OCI-M2 (cell line): Measurements from ENCODE around the gene PTPRK.

Source experiments
- DNase-seq: peaks from one replicate; lab custom pipeline; 2025; ENCODE audit not compliant: unreplicated experiment; lab: John Stamatoyannopoulos, UW

PTPRK gene

DNA sequence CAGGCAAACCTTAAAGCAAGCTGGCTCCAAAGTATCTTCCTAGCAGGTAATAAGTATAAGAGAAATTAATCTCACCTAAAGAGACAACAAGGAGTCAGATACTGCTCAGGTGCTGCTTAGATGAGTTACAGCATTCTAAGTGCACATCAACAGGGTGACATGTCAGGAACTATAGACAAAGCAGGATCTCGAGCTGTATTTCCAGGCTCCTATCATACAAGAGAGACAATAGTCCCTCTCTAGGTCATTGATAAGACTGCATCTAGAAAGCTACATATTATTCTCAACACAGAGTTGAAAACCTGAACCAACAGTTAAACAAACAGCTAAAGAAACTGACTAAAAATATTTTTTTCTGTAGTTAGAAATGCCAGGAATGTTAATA is 3.9 kb downstream of the PTPRK start:
- no peak for DNase-seq

DNA sequence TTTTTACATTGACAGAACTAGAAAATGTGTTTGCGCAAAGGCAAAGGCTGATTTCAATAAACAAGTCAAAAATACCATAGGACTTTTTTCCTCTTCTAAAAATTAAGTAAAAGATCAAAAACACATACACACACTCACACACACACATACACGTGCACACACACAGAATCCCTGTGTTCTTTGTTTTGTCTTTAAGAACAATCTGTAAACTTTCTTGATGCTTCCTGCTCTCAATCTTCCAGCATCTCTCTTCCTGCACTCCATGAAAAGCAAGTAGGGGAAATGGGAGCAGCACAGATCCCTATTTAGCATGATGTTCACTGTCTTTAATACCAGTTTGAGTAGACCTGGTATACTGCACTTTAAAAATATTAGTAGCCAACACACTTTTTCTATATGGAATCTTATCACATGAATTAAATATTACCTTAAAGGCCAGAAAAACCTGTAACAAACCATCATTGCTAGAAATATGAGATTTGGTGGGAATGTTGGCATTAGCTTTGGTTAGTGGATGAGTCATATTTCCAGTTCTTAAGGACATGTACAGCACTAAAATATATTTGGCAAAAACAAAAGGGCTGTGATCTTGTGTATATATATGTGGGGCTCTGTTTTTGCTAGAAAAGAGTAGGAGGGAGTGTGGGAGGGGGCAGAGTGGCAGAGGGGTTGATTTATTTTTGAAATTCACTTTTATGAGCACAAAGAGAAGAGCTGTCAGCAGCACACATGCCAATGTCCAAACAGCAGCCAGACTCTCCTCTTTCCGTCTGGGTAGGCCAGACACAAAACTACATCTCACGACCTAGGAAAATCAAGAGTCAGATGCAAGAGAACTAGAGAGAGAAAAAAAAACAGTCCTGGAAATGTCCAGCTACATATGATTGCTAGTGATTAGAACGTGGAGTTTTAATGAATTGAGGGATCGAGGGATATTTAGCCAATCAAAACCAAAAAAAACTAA is 4.6 kb downstream of the PTPRK start:
- no peak for DNase-seq

DNA sequence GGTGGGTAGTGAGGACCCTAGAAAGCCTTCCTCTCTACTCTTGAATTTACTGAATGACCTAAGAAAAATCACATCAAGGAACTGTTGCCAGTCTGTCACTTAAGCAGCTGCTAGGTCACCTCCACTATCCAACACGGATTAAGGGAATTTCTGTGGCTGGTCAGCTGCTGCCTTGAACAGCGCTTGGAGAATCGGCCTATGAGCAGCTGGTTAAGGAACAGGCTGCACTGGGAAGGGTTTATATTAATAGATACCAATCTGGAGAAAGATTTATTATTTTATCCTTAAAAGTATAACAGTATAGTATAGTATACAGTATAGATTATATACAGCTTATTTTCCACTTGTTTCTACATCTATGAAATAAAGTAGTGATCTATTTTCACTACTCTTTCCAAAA is 6.5 kb downstream of the PTPRK start:
- DNase-seq, result no peak

DNA sequence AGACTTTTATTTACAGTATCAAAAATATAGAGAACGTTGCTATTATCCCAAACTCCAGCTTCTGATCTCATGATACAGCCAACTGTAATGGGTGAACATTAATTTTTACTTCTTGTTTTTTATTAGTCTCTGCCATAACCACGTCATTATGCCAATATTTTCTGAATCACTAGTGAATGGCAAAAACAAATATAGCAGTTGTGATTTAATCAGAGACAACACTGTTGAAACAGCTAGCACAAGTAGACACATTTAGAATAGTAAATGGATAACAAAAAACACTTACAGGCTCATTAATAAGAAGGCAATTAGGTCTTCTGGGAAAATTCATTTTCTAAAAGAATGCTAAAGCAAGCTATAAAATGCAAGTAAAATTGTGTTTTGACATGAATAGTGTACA is 8.1 kb downstream of the PTPRK start:
- DNase-seq, result no peak

DNA sequence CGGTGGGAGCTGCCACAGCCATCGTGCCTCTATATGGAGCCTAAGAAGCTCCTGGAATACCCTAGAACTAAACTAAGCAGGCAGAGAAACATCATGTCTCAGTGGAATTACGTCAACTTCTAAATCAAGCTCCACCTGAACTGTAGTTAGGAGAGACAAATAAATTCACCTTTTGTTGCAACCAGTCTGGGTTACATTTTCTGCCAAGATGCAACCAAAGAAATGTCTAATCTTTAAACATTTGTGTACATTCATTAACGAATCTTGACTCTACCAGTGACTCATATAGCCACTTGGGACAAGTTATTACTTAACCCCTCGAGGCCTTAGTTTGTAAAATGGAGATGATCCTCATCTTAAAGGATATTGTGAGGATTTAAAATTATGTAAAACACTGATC is 8.9 kb downstream of the PTPRK start:
- DNase-seq, result no peak

DNA sequence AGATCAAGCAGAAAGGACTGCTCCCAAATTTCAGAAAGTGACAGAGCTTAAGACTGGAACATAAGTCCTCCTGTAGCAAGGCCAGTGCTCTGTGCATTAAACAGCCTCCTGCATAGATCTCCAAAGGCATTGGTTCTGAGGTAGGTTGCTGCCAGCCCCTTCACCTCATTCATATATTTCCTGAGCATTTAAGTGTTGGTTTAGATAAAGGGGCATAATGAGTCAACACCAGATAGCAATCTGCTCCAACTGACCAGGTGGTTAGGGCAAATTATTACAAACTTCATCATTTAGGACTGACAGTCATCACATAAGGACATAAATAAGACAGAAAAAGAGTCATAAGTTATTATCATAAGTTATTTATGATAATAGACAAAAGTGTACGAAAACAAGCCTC is 10.7 kb downstream of the PTPRK start:
- DNase-seq, result no peak

DNA sequence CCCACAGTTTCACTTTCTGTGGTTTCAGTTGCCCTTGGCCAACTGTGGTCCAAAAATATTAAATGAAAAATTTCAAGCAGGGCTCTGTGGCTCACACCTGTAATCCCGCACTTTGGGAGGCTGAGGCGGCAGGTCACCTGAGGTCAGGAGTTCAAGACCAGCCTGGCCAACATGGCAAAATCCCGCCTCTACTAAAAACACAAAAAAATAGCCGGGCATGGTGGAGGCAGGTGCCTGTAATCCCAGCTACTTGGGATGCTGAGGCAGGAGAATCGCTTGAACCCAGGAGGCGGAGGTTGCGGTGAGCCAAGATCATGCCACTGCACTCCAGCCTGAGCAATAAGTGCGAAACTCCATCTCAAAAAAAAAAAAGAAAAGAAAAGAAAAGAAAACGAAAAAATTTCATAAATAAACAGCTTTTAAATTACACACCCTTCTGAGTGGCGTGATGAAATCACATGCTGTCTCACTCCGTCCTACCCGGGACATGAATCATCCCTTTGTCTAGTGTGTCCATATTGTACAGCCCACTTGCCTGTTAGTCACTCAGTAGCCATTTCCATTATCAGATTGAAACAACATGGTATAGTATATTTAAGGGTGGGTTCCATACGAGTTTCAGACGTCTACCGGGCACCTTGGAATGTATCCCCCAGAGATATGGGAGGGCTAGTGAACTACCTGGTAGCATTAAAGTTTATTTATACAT is 11.7 kb downstream of the PTPRK start:
- no peak for DNase-seq

DNA sequence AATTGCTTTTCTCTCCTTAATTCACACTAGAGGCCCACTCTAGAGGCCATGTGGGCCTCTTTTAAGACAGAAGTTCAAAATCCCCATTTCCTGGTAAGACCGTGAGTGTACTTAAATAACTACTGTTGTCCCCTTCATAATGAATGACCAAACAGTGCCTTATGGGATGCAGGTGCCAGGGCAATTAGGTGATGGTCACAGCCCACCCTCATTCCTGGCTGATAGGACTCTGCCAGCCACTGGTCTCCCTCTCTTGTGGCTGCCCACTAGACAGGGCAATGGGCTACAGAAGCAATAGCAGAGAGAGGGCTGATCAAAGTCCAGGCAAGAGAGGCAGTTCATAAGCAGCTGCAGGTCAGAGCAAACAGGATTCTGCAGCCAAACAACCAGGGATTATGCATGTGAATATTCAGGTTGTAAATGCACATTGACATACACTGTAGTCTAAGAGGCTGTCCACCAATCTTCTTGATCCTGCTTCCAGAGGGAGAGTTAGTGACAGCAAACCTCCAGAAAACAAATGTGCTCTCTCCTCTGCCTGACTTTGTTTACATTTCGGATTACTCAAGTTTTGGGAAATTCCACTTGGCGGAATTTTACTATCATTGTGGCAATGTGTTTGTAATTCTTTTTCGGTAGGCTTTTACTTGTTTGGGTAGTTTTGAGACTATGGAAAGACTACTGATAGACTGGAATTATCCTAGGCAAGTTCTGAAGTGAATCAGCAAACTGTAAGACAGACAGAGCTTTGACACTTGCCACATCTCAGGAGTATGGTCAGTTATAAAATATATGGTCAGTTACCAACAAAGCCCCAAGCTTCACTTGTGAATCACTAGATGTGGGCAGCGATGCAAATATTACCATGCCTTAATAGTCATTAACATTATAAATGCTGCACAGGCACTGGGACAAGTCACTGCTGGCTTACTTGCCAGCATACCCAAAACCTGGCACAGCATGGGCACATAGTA is 12.8 kb downstream of the PTPRK start:
- DNase-seq, result no peak

DNA sequence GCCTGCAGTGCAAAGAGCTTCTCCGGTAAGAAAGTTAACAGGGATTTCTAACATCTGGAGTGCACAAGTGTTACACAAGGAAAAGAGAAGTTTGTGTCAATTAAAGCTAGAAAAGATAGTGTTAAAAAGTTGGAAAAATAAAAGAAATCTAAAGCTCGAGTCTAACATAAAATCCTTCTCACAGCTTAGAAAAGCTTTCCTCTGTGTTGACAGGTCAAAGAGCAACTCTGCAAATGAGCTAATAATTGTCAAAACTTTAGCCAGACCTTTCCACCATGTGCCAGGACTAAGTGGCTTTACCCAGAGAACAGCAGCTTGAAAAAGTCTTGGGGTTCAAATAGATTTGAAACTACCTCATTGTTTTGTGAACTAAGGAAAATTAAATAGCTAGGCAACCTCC is 14.8 kb downstream of the PTPRK start:
- DNase-seq, result no peak

DNA sequence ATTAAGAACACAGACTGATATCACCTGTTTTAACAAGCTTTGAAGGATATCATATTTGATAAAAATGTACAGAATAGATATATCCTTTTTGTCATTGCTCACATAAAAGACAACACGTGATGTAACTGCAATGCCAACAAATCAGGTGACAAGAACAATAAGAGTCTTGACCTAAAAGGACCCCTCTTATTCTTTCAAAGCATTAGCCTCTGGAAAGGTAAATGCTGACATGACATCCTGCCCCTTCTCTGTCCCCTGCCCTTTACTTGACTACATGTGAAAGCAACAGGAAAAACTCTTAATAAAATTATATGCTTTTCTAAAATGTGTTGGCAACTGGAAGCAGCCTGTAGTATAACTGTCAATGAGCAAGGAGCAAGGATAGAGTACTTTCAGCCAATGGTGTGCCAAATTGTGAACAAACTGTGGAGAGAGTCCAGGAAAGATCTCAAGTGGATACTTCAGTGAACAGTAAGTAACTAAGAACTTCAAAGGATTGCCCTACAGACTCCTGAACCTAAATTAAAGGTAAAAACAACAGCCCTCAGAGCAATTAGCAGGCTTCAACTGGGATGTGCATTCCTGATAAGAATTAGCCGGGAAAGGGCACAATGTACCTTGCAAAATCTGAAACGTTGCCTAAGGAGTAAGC is 16.3 kb downstream of the PTPRK start:
- no peak for DNase-seq

DNA sequence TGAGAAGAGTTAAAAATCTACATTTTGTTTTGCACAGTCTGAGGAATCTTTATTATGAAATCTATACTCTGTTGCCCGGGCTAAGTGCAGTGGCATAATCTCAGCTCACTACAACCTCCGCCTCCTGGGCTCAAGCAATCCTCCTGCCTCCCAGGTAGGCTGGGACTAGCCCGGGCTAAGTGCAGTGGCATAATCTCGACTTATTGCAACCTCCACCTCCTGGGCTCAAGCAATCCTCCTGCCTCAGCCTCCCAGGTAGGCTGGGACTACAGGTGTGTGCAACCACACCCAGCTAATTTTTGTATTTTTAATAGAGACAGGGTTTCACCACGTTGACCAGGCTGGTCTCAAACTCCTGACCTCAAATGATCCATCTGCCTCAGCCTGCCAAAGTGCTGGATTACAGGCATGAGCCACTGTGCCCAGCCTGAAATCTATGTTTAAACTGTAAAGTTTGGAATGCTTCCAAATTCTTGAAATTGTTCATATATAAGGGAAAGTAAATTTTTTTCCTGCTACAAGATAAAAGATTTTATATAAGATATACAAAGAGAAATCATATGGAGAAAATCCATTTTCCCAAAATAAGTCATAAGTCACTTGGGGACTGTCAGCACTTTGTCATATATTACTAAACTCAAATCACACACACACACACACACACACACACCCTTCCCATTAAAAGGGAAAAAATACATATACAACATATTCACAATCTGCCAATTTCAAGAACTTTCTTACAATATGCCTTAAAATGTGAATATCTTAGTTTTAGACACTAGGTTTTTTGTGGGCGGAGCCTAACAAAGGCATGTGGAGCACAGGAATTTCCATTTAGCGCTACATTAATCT is 19.4 kb downstream of the PTPRK start:
- no peak for DNase-seq

DNA sequence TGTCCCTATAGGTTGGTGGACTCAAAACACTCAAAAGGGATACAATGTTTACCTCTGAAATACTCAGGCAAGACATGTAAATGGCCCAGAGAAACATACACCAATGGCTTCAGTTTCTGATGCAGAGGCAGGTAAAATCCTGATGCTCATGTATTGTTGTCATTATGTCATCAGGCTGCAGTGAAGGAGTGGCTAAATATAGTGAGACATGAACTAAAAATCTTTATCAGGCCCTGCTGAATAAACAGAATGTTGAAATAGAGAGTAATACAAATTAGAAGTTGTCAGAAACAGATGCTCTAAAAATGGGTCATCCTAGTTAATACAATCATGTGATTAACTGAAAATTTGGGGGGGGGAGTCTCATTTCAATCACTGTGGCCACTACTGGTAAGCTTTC is 20.4 kb downstream of the PTPRK start:
- DNase-seq, result no peak

DNA sequence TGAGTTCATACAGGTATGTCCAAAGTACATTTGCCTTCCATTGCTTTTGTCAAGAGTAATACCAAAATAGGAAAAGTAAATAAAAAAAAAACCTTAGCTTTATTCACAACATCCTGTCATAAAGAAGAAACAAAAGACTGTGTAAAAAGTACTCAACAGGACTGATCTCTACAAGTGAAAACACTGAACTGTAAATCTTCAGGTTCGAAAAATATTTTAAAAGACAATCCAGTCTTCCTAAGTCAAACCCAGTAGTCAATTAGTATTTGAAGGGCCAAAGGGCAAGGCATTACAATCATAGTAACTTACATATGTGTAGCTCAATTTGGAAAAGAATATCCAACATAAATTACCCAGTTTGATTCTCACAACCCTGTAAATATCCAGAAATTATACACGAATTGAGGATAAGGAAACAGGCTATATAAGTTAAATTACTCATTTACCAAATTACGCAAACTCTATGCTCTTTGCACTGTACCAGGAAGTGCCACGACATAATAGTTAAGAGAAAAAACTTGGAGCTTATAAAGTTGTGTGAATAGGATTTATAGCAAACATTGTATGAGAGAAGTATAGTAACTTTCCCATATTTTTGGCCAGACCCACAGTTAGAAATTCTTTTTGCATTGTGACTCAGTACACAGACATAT is 21.2 kb downstream of the PTPRK start:
- no peak for DNase-seq

DNA sequence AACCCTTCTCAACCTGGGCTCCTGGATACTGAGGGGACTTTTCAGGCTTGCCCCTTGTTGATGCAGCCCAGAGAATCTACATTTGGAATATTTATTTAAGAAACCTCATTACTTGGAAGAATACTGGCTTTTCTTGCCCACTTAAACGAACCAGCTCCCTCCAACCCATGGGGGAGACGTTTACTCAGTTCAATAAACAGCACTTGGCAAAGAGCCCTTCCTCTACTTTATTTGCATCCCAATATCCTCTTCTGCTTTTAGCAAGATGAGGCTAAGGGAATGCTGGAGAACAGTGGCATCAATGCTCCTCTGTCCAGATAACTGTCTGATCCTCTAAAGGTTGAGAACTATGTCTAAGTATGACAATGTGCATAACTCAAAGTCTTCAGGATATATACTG is 22.2 kb downstream of the PTPRK start:
- DNase-seq, result no peak

DNA sequence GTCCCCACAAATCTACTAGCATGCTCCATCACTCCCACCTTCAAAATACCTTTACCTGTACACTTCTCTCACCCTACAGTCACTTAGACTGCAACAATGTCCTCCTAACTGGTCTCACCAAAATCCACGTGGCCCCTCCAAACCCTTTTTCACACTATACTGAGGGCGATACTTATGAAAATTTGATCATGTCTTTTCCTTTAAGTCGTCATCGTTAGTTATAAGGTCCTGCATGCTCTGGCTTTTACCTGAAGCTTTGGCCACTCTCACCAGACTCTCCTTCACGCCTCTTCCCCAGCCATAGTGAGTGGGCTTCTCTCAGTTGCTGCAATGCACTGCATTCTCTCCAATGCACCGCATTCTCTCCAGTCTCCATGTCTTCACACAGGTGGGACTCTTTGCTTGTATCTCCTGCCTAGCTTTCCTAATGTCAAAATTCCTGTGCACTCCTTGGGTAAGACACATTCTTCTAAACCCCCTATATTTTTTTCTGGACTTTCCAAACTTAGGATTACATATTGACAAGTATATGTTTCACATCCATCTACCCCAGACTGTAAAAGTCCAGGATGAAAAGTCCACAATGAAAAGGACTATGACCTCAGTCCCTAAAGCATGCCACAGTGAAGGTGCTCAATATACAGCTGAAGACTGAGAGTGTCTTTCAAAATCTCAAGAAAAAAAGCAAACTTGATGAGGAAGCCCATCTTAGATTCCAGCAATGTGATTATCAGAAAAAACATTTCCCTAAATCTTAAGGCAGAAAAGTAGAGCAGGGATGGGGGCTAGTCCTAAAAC is 24.7 kb downstream of the PTPRK start:
- no peak for DNase-seq

DNA sequence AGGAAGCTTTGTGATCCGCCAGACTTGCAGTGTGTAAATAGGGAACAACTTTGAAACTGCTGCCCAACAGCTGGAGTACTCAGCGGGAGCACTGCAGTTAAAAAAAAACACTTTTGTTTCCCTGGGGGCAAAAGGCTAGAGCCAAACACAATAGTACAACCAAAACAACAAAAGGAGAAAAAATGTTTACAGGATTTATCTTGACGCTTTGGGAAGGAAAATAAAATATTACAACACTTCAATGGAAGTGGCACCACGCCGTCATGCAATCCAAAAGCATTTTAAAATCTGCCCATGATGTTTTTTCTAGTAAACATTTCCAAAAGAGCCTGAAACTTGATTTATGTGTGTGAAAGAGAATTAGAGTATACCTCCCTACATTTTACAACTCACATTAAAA is 26.0 kb downstream of the PTPRK start:
- DNase-seq, result no peak

DNA sequence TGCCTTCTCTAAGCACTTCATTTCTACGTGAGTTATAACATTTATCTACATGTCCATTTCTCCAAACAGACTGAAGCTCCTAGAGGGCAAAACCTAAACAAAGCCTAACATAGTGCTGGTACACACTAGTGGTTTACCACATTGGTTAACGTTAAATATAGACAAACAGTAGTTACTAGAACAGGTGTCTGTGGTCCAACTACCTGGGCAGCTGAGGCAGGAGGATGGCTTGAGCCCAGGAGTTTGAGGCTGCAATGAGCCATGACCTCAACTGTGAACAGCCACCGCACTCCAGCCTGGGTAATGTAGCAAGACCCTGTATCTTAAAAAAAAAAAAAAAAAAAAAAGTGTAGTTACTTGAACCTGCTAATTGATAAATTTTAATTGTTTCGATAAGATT is 26.5 kb downstream of the PTPRK start:
- no peak for DNase-seq

DNA sequence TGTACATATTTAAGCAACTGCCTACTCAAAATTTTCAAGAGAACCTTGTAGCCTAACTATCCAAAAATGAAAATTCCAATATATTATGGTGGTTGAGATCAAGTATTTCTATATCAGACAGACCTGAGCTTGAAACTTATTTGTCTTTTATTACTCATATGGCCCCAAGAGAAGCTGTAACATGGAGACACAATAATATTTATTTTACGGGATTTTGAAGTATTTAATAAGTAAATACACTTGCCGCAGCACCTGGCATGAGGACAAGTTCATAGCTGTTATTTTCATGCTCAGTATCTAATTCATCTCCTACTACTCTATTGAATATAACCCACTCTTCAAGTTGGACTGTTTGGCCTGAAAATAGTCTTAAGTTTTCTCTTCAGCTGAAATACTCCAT is 28.0 kb downstream of the PTPRK start:
- no peak for DNase-seq
